Right renal cortex interstitium (tissue), 3 donors: ENCODE measurements around the gene NCKAP5L. TPM values are rescaled to one million over a fixed set of nuclear protein-coding genes. Genes with fewer than 3 reads are reported as not detected.
A peak's percentile ranks its signal among the peaks of the same experiment; 100 is the strongest.

Experiments used
- DNase-seq, 3 donors: peaks; one replicate each; pipeline ENCODE4 v3.0.0-alpha.2; 2013; ENCODE audit warnings: low read depth in 3 of 3, low spot score in 2 of 3
- polyA plus RNA-seq, 3 donors: library from polyadenylated mRNA; unstranded; fragments of 120-200 nt; gene quantifications; one replicate each; pipeline ENCODE4 v1.2.1, GENCODE V29; 2013; ENCODE audit not compliant: insufficient read length in 3 of 3

The NCKAP5L gene
- polyA plus RNA-seq, 3 donors = 11.6 to 13.9 (median 12.3) TPM

DNA sequence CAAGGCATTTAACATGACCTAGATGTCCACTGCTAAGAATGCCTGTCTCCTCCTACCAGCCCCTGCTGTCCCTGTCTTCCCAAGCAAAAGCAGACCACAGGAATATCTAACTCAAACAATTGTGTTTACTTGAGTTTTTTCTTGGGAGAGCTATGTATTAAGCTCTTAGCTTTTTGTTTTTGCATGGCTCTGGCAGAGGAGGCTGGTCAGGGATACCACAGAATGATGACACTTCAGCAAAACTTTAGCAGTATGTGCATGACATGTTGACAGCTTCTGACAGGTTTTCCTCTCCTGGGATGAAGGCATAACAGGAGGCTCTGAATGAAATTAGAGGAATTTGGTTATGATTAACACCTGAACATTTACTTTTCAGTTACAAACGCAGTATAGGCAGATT lies 79.9 kb downstream of the NCKAP5L start:
- DNase-seq = no peak

DNA sequence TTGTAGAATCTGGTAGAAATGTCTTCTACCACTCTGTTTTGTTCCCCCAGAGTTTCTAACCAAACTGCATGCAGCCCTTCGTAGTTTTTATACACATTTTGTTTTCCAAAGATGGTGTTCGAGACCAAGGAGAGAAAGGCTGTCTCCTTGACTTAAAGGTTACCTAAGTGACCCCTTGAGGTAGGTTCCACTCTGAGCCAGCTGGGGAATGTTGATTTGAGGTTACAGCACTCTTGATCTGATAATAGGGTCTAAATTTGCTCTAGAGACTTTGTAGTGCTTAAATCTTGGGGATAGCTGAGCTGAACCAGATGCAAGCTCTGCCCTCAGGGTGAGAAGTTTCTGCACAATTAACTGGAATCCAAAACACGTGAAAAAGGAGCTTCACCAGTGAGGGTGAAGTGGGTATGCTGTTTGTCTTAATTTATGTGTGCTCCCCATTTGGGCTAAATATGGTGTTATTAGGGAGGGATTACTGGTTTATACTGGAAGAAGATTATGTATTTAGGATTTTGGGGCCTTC lies 83.8 kb downstream of the NCKAP5L start:
- no peak for DNase-seq

DNA sequence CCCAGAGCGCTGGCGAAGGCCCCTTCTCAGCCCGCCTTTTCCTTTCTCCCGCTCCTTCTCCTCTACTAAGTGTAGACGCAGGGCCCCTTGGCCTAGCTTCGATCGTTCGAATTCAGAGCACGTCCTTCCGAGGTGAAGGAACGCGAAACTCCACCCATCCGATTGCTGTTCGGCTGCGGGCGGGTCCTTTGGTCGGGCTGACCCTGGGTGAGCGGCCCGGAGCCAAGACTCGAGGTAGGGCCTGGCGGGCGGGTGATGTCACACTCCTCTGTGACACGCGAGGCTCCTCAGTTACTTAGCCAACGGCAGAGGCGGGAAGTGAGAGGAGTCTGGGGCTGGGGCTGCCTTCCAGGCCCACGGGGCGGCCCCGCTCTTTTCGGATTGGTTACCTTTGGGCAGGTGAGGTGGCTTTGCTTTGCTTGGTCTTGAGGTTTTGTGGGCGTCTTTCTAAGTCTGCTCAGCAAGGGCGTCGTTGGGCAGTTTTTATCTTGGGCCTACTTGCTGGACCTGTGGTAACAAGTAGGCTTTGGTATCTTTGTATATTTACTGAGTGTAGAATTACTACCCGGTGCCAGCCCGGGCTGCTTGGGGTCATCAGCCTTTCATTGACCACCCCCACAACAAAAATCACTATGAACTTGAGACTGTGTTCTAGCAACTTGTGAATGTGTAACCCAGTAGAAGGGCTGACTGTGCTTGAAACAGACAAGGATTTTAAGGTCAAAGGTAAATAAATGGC lies 86.2 kb downstream of the NCKAP5L start:
- DNase-seq = peak in 2 of 3 donors; percentile 36 to 39

Other genes with a start within 250 kb of the NCKAP5L start
- under 1 TPM; 0.65 to 0.76 (median 0.67) TPM for gene FAM186B, start 222.8 kb downstream of the NCKAP5L start, polyA plus RNA-seq
- gene PRPF40B, start 204.9 kb downstream of the NCKAP5L start, polyA plus RNA-seq = 10 to 100 TPM; 20.0 to 21.1 (median 20.9) TPM
- gene FMNL3, start 121.0 kb downstream of the NCKAP5L start, polyA plus RNA-seq = 10 to 100 TPM; 36.7 to 43.1 (median 40.1) TPM
- 100 to 1,000 TPM; 778 to 791 (median 781) TPM for gene TMBIM6, start 86.9 kb downstream of the NCKAP5L start, polyA plus RNA-seq
- 1 to 10 TPM; 6.7 to 8.7 (median 8.1) TPM for gene BCDIN3D, start 14.7 kb upstream of the NCKAP5L start, polyA plus RNA-seq
- gene FAIM2, start 75.5 kb upstream of the NCKAP5L start, polyA plus RNA-seq = 1 to 10 TPM; 2.1 to 5.9 (median 2.8) TPM
- gene AQP2, start 122.3 kb upstream of the NCKAP5L start, polyA plus RNA-seq = 100 to 1,000 TPM in 1 of 3 donors, 10 to 100 TPM in 2; 78.6 to 104 (median 97.4) TPM
- gene AQP5, start 133.5 kb upstream of the NCKAP5L start, polyA plus RNA-seq = 1 to 10 TPM; 1.1 to 2.2 (median 2.0) TPM
- gene AQP6, start 144.5 kb upstream of the NCKAP5L start, polyA plus RNA-seq = 10 to 100 TPM; 16.1 to 19.3 (median 18.4) TPM
- gene RACGAP1, start 197.1 kb upstream of the NCKAP5L start, polyA plus RNA-seq = 10 to 100 TPM; 51.5 to 58.4 (median 57.5) TPM
- 1 to 10 TPM; 3.3 to 4.1 (median 4.0) TPM for gene ASIC1, start 229.2 kb upstream of the NCKAP5L start, polyA plus RNA-seq